ENCODE measurements around the gene FZD2. TPM values are rescaled to one million over a fixed set of nuclear protein-coding genes. Genes with fewer than 3 reads are reported as not detected.
A peak's percentile ranks its signal among the peaks of the same experiment; 100 is the strongest.

Gene FZD2
- total and polyA plus RNA-seq, 3 experiments from 2014 or later, result 0.11 TPM; not detected in 2

DNA sequence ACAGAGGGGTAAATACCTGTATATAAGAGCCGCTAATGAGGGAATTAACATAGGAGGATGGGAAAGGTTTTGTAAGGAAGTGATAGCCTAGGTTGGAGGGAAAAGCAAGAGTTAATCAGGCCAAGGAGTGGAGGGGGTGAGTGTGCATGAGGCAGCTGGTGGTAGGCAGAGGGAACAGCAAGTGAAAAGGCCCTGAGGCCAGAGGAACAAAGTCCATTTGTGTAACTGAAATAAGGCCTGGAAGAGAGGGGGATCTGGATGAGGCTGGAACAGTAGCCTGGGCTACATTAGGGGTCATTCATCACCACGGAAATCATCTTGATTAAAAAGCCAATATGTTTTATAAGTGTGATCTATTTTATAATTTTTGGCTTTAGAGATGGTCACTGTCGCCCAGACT lies 45.7 kb downstream of the FZD2 start:
- no peaks in the 10 kb centered on the region for H3K36me3 ChIP-seq (ENCODE audit: insufficient read depth, low read length)
- ChIA-PET POLR2A (no interaction called here), CTCF (no interaction called here)
- Mint-ChIP-seq H3K27me3 (peaks cover 13 to 22% of the 10 kb centered on the region in 2 donors), H3K27ac (no peak overlapping the region), H3K36me3 (peaks cover 0 to 1% (median 0%) of the 10 kb centered on the region in 3 donors), H3K4me1 (no peaks in the 10 kb centered on the region), H3K4me3 (no peak overlapping the region), H3K9me3 (peaks cover 0 to 2% (median 0%) of the 10 kb centered on the region in 5 donors)
- no peak overlapping the region for H3K27ac ChIP-seq (ENCODE audit: low read depth, low read length)
- no peak overlapping the region for H3K4me3 ChIP-seq (ENCODE audit: low read length)
- DNase-seq, result no peak
- H3K9me3 ChIP-seq (ENCODE audit: low read length), result no peaks in the 10 kb centered on the region
- H3K27me3 ChIP-seq (ENCODE audit: insufficient read depth, low read length, poor library complexity, severe bottlenecking), result no peaks in the 10 kb centered on the region
- no peaks in the 10 kb centered on the region for H3K4me1 ChIP-seq (ENCODE audit: insufficient read depth, low read length)

DNA sequence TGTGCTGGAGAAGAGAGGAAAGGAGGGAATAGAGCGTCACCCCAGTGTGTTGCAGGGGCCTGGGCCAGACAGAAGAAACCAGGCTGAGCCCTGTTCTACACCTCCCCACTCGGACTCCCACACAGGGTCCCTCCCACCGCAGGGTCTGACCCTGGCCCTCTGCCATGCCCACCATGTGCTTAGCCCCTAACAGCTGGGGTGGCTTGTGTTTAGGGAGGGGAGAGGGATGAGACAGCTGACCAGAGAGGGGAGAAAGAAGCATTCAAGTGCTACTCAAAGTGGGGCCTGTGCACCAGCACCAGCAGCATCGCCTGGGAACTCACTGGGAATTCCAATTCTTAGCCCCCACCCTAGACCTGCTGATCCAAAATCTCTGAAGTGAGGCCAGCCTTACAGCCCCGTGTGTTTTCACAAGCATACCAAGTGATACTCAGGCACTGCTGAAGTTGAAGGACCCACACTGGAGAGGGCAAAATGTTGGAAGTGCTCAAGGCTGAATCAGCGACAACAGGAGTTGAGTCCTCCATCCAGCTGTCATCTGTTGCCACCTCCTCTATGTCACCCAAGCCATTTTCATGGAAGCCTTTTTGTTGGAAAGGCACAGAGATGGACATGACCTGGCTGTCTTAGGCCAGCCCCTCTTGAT lies 47.0 kb downstream of the FZD2 start:
- POLR2A ChIA-PET, result no interaction called here
- H3K27ac Mint-ChIP-seq, result no peak overlapping the region

DNA sequence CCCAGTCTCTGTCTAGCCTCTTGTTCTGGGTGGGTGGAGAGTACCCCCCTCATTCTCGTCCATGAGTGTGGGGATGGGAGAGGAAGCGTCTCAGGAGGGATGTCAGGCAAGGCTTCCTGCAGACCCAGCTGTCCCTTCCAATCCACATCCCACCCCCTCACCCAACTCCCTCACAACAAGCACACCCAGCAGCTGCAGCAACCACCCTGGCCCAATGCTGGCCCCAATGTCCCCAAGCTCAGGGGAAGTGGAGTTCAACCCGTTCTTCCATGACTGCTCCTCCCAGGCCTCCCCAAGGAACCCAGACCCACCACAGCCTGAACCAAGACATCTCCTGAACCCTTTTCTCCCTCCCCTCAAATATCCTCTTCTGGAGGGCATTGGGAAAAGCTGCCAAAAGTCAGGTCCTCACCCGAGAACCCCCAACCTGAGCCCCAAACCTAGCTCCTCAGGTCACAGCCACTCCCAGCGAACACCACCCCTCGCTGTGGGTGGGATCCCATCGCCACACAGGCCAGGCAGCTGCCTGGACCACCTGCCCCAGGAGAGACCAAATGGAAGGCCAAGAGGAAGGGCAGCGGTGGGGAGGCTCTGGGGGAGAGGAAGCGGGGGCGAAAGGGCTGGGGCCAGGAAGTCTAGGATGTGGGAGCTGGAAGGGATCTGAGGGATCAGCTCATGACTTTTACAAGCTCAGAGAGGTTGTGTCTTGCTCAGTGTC lies 47.6 kb downstream of the FZD2 start:
- Mint-ChIP-seq H3K4me1 (no peaks in the 10 kb centered on the region), H3K27ac (peak overlapping the region in 2 of 8 donors; percentile 41 to 50), H3K9me3 (peaks cover 0 to 2% (median 0%) of the 10 kb centered on the region in 5 donors), H3K27me3 (peaks cover 13 to 26% of the 10 kb centered on the region in 2 donors), H3K4me3 (no peak overlapping the region), H3K36me3 (peaks cover 0 to 1% (median 0%) of the 10 kb centered on the region in 3 donors)
- H3K27ac ChIP-seq (ENCODE audit: low read depth, low read length), result no peak overlapping the region
- DNase-seq, result no peak
- POLR2A ChIA-PET, result no interaction called here
- CTCF ChIA-PET, result no interaction called here
- H3K36me3 ChIP-seq (ENCODE audit: insufficient read depth, low read length), result no peaks in the 10 kb centered on the region
- H3K4me3 ChIP-seq (ENCODE audit: low read length), result no peak overlapping the region
- no peaks in the 10 kb centered on the region for H3K9me3 ChIP-seq (ENCODE audit: low read length)
- H3K27me3 ChIP-seq (ENCODE audit: insufficient read depth, low read length, poor library complexity, severe bottlenecking), result no peaks in the 10 kb centered on the region
- no peaks in the 10 kb centered on the region for H3K4me1 ChIP-seq (ENCODE audit: insufficient read depth, low read length)

More for the DNA sequence above, 47.0 kb downstream of the FZD2 start:
- Histone ChIP-seq H3K4me3 (ENCODE audit: low read length) (no peak overlapping the region), H3K36me3 (ENCODE audit: insufficient read depth, low read length) (no peaks in the 10 kb centered on the region), H3K4me1 (ENCODE audit: insufficient read depth, low read length) (no peaks in the 10 kb centered on the region), H3K27me3 (ENCODE audit: insufficient read depth, low read length, poor library complexity, severe bottlenecking) (no peaks in the 10 kb centered on the region), H3K9me3 (ENCODE audit: low read length) (no peaks in the 10 kb centered on the region), H3K27ac (ENCODE audit: low read depth, low read length) (no peak overlapping the region)
- Mint-ChIP-seq H3K36me3 (peaks cover 0 to 1% (median 0%) of the 10 kb centered on the region in 3 donors), H3K4me3 (no peak overlapping the region), H3K27me3 (peaks cover 13 to 27% of the 10 kb centered on the region in 2 donors), H3K4me1 (no peaks in the 10 kb centered on the region), H3K9me3 (peaks cover 0 to 2% (median 0%) of the 10 kb centered on the region in 5 donors)
- CTCF ChIA-PET, result no interaction called here
- DNase-seq, result no peak

DNA sequence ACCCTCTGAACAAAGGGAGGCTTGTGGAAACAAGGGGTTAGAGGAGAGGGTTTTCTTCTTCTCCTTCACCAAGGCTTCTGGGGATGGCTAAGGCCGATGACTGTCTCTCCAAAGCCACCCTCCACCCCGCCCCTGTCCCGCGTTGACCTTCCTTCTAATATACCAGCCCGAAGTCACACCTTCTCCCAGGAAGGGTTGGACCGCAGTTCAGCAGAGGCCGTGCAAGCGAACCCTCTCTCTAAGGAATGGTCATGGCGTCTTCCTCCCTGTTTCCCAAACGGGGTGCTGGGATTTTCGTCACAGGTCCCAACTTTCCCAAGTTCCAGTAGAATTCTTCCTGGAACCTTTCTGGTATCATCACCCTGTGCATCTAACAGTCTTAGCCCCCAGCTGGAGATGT lies 49.4 kb downstream of the FZD2 start:
- POLR2A ChIA-PET, result no interaction called here
- no peak overlapping the region for H3K4me3 Mint-ChIP-seq

DNA sequence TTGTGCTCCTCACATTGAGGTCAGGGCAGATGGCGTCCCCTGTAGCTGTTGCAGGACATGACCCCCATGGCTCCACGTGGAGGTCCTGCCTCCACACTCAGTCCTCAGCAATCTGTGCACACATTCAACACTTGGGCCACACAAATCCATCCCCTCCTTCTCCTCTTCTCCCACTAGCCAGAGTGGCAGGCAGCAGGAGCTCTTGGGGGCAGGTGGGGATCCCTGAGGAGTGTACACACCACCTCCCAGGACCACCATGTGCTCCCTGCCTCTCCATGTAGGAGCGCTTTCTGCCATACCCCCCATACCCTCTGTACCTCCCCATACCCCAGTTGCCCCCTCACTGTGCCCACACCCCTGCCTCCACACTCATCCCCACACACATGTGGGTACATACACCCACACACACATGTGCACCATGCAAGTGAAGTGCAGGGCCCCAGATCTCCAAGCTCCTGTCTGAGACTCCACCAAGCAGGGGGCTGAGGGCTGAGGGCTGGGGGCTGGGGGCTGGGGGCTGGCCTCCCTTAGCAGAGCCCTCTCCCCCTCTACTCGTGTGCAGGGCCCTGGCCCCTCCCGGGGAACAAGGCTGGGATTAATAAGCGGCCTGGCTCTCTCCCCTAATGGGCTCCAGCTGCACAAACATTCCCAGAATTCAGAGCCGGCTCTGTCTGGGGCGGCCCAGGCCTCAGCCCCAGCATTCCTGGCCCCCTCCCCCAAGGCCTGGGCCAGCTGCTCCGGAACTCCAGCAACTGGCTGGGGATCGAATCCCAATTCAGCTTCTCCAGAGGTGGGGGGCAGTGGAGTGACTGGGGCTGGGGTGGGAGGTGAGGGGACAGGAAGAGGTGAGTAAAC lies 50.8 kb downstream of the FZD2 start:
- H3K27ac ChIP-seq (ENCODE audit: low read depth, low read length), result no peak overlapping the region
- no peaks in the 10 kb centered on the region for H3K27me3 ChIP-seq (ENCODE audit: insufficient read depth, low read length, poor library complexity, severe bottlenecking)
- no peaks in the 10 kb centered on the region for H3K36me3 Mint-ChIP-seq
- H3K4me3 Mint-ChIP-seq, result no peak overlapping the region
- H3K4me1 Mint-ChIP-seq, result no peaks in the 10 kb centered on the region
- H3K9me3 Mint-ChIP-seq, result no peaks in the 10 kb centered on the region
- no peaks in the 10 kb centered on the region for H3K9me3 ChIP-seq (ENCODE audit: low read length)
- no peak overlapping the region for H3K4me3 ChIP-seq (ENCODE audit: low read length)
- H3K4me1 ChIP-seq (ENCODE audit: insufficient read depth, low read length), result no peaks in the 10 kb centered on the region
- no peaks in the 10 kb centered on the region for H3K36me3 ChIP-seq (ENCODE audit: insufficient read depth, low read length)
- POLR2A ChIA-PET, result no interaction called here
- H3K27ac Mint-ChIP-seq, result no peak overlapping the region
- H3K27me3 Mint-ChIP-seq, result peaks cover 2 to 24% of the 10 kb centered on the region in 2 donors
- CTCF ChIA-PET, result no interaction called here
- no peak for DNase-seq

More for the DNA sequence above, 49.4 kb downstream of the FZD2 start:
- Histone ChIP-seq H3K9me3 (ENCODE audit: low read length) (no peaks in the 10 kb centered on the region), H3K4me3 (ENCODE audit: low read length) (no peak overlapping the region), H3K27ac (ENCODE audit: low read depth, low read length) (no peak overlapping the region), H3K27me3 (ENCODE audit: insufficient read depth, low read length, poor library complexity, severe bottlenecking) (no peaks in the 10 kb centered on the region), H3K4me1 (ENCODE audit: insufficient read depth, low read length) (no peaks in the 10 kb centered on the region), H3K36me3 (ENCODE audit: insufficient read depth, low read length) (no peaks in the 10 kb centered on the region)
- H3K36me3 Mint-ChIP-seq, result peaks cover 0 to 1% (median 0%) of the 10 kb centered on the region in 3 donors
- CTCF ChIA-PET, result no interaction called here
- H3K27ac Mint-ChIP-seq, result no peak overlapping the region
- H3K27me3 Mint-ChIP-seq, result peaks cover 7 to 25% of the 10 kb centered on the region in 2 donors
- peaks cover 0 to 2% (median 0%) of the 10 kb centered on the region in 5 donors for H3K9me3 Mint-ChIP-seq
- H3K4me1 Mint-ChIP-seq, result no peaks in the 10 kb centered on the region
- no peak for DNase-seq

DNA sequence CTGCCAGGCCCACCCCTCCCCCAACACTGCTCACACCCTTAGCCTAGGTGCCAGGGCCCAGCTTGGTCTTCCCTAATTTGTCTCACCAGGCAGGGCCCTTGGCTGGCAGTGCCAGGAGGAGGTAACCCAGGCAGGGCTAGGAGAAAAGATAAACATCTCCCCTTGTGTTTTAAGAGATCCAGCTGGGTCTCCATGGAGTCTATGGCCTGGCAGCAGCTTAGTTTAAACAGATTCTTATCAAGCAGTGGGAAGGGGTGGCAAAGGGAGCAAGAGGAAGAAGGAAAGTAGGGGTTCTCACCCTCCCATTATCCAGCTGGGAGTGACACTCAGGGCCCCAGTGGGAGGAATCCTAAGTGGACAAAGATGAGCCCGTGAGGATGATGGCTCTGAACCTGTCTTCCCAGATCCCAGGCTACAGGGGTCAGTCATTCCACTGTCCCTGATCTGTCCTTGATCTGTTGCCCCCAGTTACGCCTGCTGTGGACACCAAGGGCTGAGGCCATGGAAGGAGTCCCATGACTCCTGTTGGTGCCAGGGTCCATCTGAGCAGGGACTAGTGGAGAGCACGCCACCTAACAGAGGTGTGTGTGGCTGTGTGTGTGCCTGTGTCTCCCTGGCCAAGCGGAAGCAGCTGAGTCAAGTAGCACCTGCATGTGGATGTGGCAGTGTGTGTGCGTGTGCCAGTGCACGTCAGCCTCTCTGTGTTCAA lies 51.6 kb downstream of the FZD2 start:
- Histone ChIP-seq H3K4me1 (ENCODE audit: insufficient read depth, low read length) (no peaks in the 10 kb centered on the region), H3K9me3 (ENCODE audit: low read length) (no peaks in the 10 kb centered on the region), H3K36me3 (ENCODE audit: insufficient read depth, low read length) (no peaks in the 10 kb centered on the region), H3K27me3 (ENCODE audit: insufficient read depth, low read length, poor library complexity, severe bottlenecking) (no peaks in the 10 kb centered on the region), H3K27ac (ENCODE audit: low read depth, low read length) (no peak overlapping the region), H3K4me3 (ENCODE audit: low read length) (no peak overlapping the region)
- Mint-ChIP-seq H3K27me3 (peaks cover 2 to 27% of the 10 kb centered on the region in 2 donors), H3K27ac (no peak overlapping the region), H3K4me3 (no peak overlapping the region), H3K36me3 (no peaks in the 10 kb centered on the region), H3K4me1 (no peaks in the 10 kb centered on the region), H3K9me3 (no peaks in the 10 kb centered on the region)
- ChIA-PET POLR2A (no interaction called here), CTCF (no interaction called here)
- DNase-seq, result no peak

DNA sequence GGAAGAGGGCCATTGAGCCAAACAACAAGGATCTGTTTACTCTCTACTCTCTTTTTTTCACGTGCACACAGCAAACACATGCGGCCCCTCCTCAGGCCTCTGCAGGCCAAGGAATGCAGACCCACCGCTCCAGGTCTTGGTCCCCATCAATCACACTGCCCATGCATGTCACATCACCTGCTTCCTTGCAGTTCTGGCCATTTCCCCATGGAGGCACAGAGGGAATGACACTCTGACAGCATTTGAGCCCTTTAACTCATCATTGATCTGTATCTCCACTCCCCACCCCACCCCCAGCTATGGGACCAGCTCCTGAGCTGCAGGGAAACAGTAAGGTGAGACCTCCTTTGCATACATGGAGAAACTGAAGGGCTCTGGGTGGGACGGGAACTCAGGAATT lies 53.0 kb downstream of the FZD2 start:
- no peak overlapping the region for H3K27ac ChIP-seq (ENCODE audit: low read depth, low read length)
- H3K36me3 Mint-ChIP-seq, result no peaks in the 10 kb centered on the region
- ChIA-PET CTCF (no interaction called here), POLR2A (no interaction called here)
- H3K4me3 Mint-ChIP-seq, result no peak overlapping the region
- H3K27me3 Mint-ChIP-seq, result peaks cover 1 to 38% of the 10 kb centered on the region in 2 donors
- H3K36me3 ChIP-seq (ENCODE audit: insufficient read depth, low read length), result no peaks in the 10 kb centered on the region
- no peaks in the 10 kb centered on the region for H3K27me3 ChIP-seq (ENCODE audit: insufficient read depth, low read length, poor library complexity, severe bottlenecking)
- H3K4me1 ChIP-seq (ENCODE audit: insufficient read depth, low read length), result no peaks in the 10 kb centered on the region
- no peak for DNase-seq
- no peak overlapping the region for H3K4me3 ChIP-seq (ENCODE audit: low read length)
- H3K4me1 Mint-ChIP-seq, result no peaks in the 10 kb centered on the region
- H3K9me3 Mint-ChIP-seq, result no peaks in the 10 kb centered on the region
- no peaks in the 10 kb centered on the region for H3K9me3 ChIP-seq (ENCODE audit: low read length)
- H3K27ac Mint-ChIP-seq, result no peak overlapping the region

All from CD8-positive, alpha-beta memory T cell (primary cell).